GM21529 (cell line): ENCODE measurements around the gene RPS16.

Source experiments
- ATAC-seq: cut with Tn5 transposase; IDR thresholded peaks from one replicate; pipeline ENCODE4 v1.9.1; 2021; ENCODE audit not compliant: unreplicated experiment

Gene RPS16

GRCh38 chr19:39390451-39390750, 45.3 kb downstream of the RPS16 start:
- ATAC-seq, result no peak

DNA sequence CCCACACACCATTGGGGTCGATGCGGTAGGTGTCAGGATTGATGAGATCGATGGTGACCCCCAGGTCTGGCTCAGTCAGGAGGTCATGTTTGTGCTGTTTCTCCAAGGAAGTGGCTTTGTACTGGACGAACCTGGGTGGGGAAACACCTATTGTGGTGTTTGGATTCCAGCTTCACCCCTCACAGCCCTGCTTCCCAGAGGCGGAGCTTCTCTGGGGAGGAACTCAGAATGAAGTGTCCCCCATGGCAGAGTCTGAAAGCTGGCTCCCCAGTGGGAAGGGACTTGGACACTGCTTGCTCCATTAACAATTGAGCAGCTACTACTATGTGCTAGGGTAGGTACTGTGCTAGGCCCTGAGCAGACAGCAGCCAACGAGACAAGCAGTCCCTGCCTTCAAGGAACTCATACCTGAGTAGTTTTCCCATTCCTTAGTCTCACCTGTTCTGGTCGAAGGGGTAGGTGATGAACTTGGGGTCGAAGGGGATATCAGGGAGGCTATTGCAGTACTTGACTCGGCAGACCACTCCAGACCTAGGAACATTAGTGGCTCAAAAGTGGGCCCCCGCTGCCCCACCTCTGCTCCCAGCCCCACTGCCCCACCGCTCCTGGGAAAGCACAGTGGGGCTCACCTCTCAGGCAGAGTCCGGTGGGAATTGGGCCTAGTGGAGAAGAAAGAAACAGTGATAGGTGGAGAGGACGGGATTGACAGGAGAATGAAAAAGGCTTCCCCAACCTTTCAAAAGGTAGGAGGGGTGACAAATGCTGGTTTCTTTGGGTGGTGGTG, 45.9 kb downstream of the RPS16 start:
- ATAC-seq, result no peak

- ATAC-seq, result no peak
These were observed 47.1 kb downstream of the RPS16 start for GRCh38 chr19:39388657-39389056.

DNA sequence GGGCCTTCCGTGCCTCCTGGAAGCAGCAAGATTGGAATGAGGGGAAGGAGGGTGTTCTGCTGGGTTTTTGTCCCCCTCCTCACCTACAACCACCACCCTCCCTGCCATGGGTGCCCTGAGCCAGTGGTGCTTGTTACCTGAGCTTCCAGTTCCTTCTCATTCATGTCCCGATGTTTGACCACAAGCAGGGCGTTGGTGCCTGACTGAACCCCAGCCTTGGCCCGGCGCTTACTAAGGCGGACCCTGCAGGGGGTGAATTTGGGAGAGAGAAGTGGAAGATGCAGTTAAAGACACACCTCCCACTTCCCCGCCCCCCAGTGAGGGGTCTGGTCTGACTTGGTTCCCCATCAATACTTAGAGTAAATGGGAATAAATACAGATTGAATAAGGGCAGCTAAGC, 49.2 kb downstream of the RPS16 start:
- ATAC-seq, result no peak

- no peak for ATAC-seq
These were observed 49.9 kb downstream of the RPS16 start for GRCh38 chr19:39385629-39386411.

DNA sequence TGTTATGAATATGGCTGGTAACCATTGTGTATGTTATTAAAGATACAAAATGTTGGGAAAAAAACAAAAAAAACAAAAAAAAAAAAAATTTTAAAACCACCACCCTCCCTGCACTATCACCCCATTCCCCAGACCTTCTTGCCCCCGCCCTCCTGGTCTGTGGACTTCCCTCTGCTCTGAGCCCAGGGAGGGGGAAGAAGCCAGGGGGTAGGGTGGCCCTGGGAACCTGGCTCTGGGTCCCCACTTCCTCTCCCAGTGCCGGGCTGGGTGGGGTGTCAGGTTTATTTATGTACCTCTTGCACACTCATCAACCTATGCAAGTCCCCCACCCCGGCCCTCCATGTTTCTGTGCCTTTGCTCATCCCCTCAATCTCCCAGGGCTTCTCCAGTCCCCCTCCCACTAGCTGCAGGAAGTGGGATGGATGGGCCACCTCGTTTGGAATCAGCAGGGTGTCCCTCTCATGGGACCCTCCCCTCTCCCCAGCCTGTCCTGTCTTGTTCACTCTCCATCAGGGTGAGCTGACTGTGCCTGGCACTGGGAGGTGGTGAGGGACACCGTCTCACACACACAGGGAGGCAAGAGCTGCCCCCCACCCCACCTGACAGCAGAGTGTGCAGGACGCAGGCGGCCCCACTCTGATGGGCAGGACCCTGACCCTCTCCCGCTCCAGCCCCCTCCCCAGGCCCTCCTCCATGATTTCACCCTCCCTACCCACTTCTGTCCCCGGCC, 50.7 kb downstream of the RPS16 start:
- ATAC-seq, result no peak
